ENCODE measurements around the gene FSTL4.

The FSTL4 gene

GRCh38 chr5:133251296-133252132 lies 360.8 kb downstream of the FSTL4 start:
- FAIRE-seq = no peak

- FAIRE-seq = no peak
Measured at GRCh38 chr5:133250527-133250926, 361.8 kb downstream of the FSTL4 start.

GRCh38 chr5:133249593-133249992 lies 362.7 kb downstream of the FSTL4 start:
- no peak for FAIRE-seq

- no peak for FAIRE-seq
Measured at GRCh38 chr5:133247881-133248624, 364.3 kb downstream of the FSTL4 start.

GRCh38 chr5:133247151-133247709 lies 365.1 kb downstream of the FSTL4 start:
- no peak for FAIRE-seq

- FAIRE-seq = no peak
Measured at GRCh38 chr5:133246376-133247150, 365.8 kb downstream of the FSTL4 start.

DNA sequence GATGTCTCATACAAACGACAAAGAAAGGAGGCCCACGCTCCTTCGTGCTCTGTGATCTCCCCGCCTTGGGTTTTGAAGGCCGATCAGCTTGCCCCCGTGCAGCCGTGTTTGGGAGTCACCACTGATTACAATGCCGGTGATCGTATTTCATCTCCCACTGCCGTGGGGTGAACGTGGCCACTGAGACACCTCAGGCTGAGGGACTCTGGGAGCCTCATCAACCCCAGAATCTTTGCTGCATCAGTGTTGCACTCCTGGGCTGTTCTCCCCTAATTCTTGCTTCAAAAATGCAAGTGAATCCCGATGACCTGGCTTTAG lies 366.3 kb downstream of the FSTL4 start:
- no peak for FAIRE-seq

DNA sequence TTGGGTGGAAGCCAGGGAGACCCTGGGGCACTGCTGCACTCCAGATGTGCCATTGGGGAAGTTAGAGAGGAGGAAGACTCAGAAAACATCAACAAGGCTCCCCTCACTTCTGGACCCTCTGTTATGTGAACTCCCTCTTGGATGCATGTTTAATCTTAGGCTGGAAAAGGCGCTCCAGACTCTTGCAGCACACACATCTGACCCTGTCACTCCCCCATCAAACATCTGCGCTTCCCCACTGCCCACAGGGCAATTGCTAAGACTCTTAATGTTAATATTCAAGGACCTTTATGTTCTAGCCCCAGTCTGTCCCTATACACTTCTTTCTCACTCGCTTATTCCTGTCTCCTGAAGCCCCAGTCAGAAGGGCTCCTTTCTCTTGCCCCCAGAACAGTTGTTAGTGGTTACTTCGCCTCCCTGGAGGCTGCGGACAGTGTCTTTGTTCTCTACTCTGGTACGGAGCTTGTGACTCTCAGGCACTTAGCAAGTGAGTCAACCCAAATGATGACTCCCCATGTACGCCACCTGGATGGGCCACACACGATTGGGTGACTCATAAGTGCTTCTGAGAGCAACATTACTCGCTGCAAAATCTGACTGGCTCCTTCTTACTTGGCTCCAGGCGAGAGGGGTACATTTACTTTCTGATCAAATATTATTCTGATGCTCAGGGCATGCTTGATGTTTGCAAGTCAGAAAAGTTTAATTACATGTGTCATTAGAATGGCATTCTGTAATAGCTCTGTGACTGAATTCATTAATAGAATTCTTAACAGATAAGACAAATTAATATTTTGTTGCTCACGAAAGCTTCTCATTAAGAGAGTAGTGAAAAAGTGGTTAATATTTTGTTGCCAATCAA lies 366.9 kb downstream of the FSTL4 start:
- no peak for FAIRE-seq

DNA sequence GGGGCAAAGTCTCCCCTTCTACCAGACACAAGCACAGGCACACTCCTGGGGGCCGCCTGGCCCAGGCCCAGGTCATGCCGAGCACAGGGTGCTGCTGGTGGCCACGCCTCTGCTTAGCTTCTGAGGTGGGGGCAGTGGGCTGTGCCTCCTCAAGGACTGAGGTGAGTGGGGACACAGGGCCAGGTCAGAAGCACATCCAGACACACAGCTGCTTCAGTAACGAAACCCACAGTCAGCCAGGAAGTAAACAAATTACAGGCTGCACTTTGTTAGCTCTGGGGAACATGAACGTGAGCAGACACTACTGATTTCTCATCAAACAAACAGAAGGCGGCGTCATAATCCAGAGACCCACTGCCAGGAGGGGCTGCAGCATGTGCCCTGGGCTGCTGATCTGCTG lies 368.1 kb downstream of the FSTL4 start:
- FAIRE-seq = no peak

GRCh38 chr5:133243196-133243595 lies 369.1 kb downstream of the FSTL4 start:
- no peak for FAIRE-seq

- FAIRE-seq = no peak
Measured at GRCh38 chr5:133242221-133242835, 370.0 kb downstream of the FSTL4 start.

GRCh38 chr5:133241179-133242092 lies 370.9 kb downstream of the FSTL4 start:
- FAIRE-seq = no peak

DNA sequence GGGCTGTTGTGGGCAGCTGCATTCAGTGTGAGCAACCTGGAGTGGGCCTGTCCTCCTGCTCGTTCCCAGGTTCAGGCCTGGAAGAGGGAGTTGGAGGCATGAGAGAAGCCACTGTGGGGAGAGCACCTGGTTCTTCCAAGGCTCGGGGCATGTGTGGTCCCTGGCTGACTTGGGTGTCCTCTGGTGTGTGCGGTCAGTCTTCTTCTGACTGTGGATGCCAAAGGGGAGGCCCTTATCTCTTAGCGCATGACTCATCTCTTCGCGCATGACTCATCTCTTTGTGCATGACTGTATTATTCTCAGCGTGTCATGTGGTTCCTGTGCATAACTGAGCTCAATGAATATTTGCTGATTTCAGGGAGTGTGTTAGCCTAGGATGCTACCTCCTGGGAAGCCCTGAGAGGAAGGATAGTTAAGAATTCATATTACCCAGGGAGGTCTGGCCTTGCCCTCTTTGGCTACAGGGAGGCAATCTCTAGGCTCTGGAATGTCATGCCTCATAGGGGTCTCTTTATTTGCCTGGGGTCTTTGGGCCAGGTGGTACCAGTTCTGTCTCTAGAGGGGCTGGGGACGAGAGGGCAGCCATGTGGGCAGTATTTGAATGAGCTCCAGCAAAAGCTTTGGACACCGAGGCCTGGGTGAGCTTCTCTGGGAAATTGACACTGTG lies 371.8 kb downstream of the FSTL4 start:
- FAIRE-seq = no peak

DNA sequence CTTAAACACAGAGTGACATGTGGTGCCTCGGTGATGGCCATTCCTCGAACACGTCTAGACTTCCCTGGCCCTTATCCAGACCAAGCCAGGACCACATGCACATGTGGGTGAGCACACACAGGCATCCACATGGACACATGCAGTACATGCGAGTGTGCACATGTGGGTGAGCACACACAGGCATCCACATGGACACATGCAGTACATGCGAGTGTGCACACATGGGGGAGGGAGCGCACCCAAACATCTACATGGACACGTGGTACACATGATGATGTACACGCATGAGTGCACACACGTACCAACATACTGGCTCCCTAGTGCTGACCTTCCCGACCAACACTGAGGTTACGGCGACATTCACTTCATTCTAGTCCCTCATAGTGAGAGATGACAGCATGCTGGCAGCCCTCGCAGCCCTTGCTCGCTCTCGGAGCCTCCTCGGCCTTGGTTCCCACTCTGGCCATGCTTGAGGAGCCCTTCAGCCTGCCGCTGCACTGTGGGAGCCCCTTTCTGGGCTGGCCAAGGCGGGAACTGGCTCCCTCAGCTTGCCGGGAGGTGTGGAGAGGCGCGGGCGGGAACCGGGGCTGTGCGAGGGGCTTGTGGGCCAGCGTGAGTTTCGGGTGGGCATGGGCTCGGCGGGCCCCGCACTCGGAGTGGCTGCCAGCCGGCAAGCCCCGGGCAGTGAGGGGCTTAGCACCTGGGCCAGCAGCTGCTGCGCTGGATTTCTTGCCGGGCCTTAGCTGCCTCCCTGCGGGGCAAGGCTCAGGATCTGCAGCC lies 373.7 kb downstream of the FSTL4 start:
- FAIRE-seq = no peak

DNA sequence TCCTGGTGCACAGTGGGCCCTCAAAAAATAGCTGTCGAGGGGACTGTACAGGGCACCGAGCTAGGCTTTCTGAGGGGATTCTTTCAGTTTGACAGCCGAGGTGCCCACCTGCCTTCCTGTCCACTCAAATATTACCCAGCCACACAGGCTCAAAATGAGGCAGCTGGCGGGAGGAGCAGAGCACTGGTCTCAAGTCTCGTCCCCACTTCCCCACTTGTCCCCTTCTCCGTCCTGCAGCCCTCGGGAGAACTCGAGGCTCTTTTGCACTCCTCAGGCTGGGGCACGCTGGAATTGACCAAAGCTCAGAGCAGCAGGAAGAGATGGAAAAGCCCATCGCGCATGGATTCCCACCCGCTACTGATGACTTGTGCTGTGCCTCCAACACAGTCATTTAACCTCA lies 375.4 kb downstream of the FSTL4 start:
- no peak for FAIRE-seq

GRCh38 chr5:133236541-133236951 lies 375.8 kb downstream of the FSTL4 start:
- no peak for FAIRE-seq

DNA sequence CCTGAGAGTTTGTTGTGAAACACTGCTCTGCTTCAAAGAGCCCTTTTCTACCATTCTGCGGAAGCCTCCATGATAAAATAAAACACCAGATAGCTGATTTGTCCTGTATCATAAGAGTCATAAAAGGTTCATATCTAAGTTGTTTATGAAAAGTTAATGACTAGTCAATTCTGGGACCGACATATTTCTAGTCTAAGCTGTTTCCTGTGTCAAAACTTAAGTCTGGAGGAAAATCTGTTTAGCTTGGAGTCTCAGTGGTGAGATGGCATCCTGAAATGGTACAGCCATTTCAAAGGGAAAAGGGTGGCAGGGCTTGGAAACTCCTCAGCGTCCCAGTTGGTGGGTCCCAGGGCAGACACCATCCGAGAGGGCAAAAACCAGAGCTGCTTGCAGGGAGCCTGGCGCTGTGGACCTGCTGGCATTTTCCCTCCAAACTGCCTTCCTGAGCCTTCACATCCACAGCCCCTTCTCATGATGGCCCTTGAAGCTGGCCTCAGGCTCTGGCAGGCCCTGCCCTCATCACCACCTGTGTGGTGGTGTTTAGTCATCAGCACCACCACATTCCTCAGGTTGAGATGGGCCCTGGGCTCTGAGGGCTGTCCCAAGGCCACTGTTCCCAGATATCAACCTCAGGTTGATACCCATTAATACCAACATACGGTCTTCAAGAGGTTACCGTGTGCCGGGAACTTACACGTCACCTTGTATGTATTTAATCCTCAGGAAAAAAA lies 376.5 kb downstream of the FSTL4 start:
- no peak for FAIRE-seq

- no peak for FAIRE-seq
Measured at GRCh38 chr5:133234911-133235310, 377.4 kb downstream of the FSTL4 start.

Data from colon (tissue), 2 donors.